Effector memory CD8-positive, alpha-beta T cell (primary cell): ENCODE data around the gene C5AR1.
"Not testable (repeated sequence)": the region's sequence is repeated elsewhere in the genome, so short reads cannot be mapped to it uniquely, and the experiment has no call there.

Source experiments
- ATAC-seq: fragments of 150-1000 bp; cut with Tn5 transposase; replicated peaks from 2 replicates; pipeline ENCODE4 v1.10.0; 2021; ENCODE audit warnings: mild to moderate bottlenecking, moderate library complexity
- DNase-seq, 3 experiments: peaks; one replicate each; pipeline ENCODE4 v3.0.0; 2021
- H3K27ac Mint-ChIP-seq, 2 donors: one replicate each; pipeline ENCODE4 v1.8.0; 2022; ENCODE audit warnings: mild to moderate bottlenecking in 2 of 2, mixed read lengths in 2 of 2, moderate library complexity in 2 of 2
- H3K27me3 Mint-ChIP-seq, 2 donors: one replicate each; pipeline ENCODE4 v1.8.0; 2022; ENCODE audit warnings: mixed read lengths in 2 of 2
- H3K36me3 Mint-ChIP-seq: one replicate; pipeline ENCODE4 v1.8.0; 2022; ENCODE audit warnings: mild to moderate bottlenecking, moderate library complexity, mixed read lengths; ENCODE audit not compliant: insufficient read depth
- H3K4me1 Mint-ChIP-seq, 2 donors: one replicate each; pipeline ENCODE4 v1.8.0; 2022; ENCODE audit warnings: low read depth in 2 of 2, mixed read lengths in 2 of 2
- H3K4me3 Mint-ChIP-seq, 2 donors: one replicate each; pipeline ENCODE4 v1.8.0; 2022; ENCODE audit warnings: mild to moderate bottlenecking in 2 of 2, mixed read lengths in 2 of 2, moderate library complexity in 2 of 2
- H3K9me3 Mint-ChIP-seq, 2 donors: one replicate each; pipeline ENCODE4 v1.8.0; 2022; ENCODE audit warnings: mixed read lengths in 2 of 2

Gene C5AR1

GRCh38 chr19:47324502-47324901, 14.8 kb downstream of the C5AR1 start:
- peaks cover 35 to 65% of the 10 kb centered on the region in 2 donors for H3K27me3 Mint-ChIP-seq
- H3K9me3 Mint-ChIP-seq, result no peaks in the 10 kb centered on the region
- peak overlapping the region in 1 of 2 donors; percentile 79 for H3K27ac Mint-ChIP-seq
- no peak overlapping the region for H3K4me3 Mint-ChIP-seq
- H3K36me3 Mint-ChIP-seq, result no peaks in the 10 kb centered on the region
- no peaks in the 10 kb centered on the region for H3K4me1 Mint-ChIP-seq
- DNase-seq (no peak), ATAC-seq (no peak)

GRCh38 chr19:47330466-47330869, 20.8 kb downstream of the C5AR1 start:
- H3K27me3 Mint-ChIP-seq, result peaks cover 6 to 25% of the 10 kb centered on the region in 2 donors
- DNase-seq (no peak), ATAC-seq (no peak)
- H3K4me3 Mint-ChIP-seq, result no peak overlapping the region
- H3K36me3 Mint-ChIP-seq, result peaks cover 4% of the 10 kb centered on the region
- peak overlapping the region in 1 of 2 donors; percentile 56 for H3K27ac Mint-ChIP-seq
- no peaks in the 10 kb centered on the region for H3K9me3 Mint-ChIP-seq
- H3K4me1 Mint-ChIP-seq, result peaks cover 0 to 4% of the 10 kb centered on the region in 2 donors

GRCh38 chr19:47331490-47331889, 21.8 kb downstream of the C5AR1 start:
- Mint-ChIP-seq H3K4me1 (peaks cover 3 to 7% of the 10 kb centered on the region in 2 donors), H3K4me3 (no peak overlapping the region), H3K9me3 (no peaks in the 10 kb centered on the region), H3K27me3 (peaks cover 6 to 15% of the 10 kb centered on the region in 2 donors), H3K27ac (no peak overlapping the region), H3K36me3 (peaks cover 4% of the 10 kb centered on the region)
- DNase-seq (no peak), ATAC-seq (no peak)

GRCh38 chr19:47331931-47332547, 22.4 kb downstream of the C5AR1 start, which contains the start of gene C5AR2:
Gene C5AR2, plus strand, starts transcription at chr19:47332175. Its CDS starts 8,625 bp downstream, at chr19:47340800.
- Mint-ChIP-seq H3K9me3 (no peaks in the 10 kb centered on the region), H3K27ac (no peak within 1 kb of the TSS), H3K36me3 (peaks cover 4% of the 10 kb centered on the region), H3K4me3 (no peak within 1 kb of the TSS), H3K27me3 (peaks cover 6 to 10% of the 10 kb centered on the region in 2 donors), H3K4me1 (peaks cover 7 to 11% of the 10 kb centered on the region in 2 donors)
- ATAC-seq (no peak), DNase-seq (no peak)

GRCh38 chr19:47336765-47337718, 27.4 kb downstream of the C5AR1 start:
- Mint-ChIP-seq H3K4me3 (peak overlapping the region; percentile 53 to 75), H3K4me1 (peaks cover 9 to 12% of the 10 kb centered on the region in 2 donors), H3K27ac (peak overlapping the region; percentile 86 to 94), H3K27me3 (peaks cover 6 to 10% of the 10 kb centered on the region in 2 donors)
- H3K9me3 Mint-ChIP-seq, H3K36me3 Mint-ChIP-seq, DNase-seq: not testable (repeated sequence)
- peak; percentile 75 for ATAC-seq

- ATAC-seq (no peak), DNase-seq (no peak)
- Mint-ChIP-seq H3K9me3 (peaks cover 0 to 4% of the 10 kb centered on the region in 2 donors), H3K4me3 (no peak overlapping the region), H3K36me3 (no peaks in the 10 kb centered on the region), H3K4me1 (peaks cover 9 to 12% of the 10 kb centered on the region in 2 donors), H3K27me3 (peaks cover 0 to 4% of the 10 kb centered on the region in 2 donors), H3K27ac (no peak overlapping the region)
Observed at GRCh38 chr19:47339196-47339880, 29.7 kb downstream of the C5AR1 start.

- no peak overlapping the region for H3K27ac Mint-ChIP-seq
- H3K4me1 Mint-ChIP-seq, result peaks cover 8 to 9% of the 10 kb centered on the region in 2 donors
- DNase-seq (no peak), ATAC-seq (no peak)
- no peak overlapping the region for H3K4me3 Mint-ChIP-seq
- peaks cover 0 to 4% of the 10 kb centered on the region in 2 donors for H3K27me3 Mint-ChIP-seq
- H3K9me3 Mint-ChIP-seq, result peaks cover 0 to 4% of the 10 kb centered on the region in 2 donors
- H3K36me3 Mint-ChIP-seq, result no peaks in the 10 kb centered on the region
Observed at GRCh38 chr19:47340477-47341208, 31.0 kb downstream of the C5AR1 start.

- Mint-ChIP-seq H3K27me3 (peaks cover 0 to 4% of the 10 kb centered on the region in 2 donors), H3K27ac (no peak overlapping the region), H3K9me3 (peaks cover 0 to 4% of the 10 kb centered on the region in 2 donors), H3K36me3 (no peaks in the 10 kb centered on the region), H3K4me1 (peaks cover 3% of the 10 kb centered on the region in 2 donors), H3K4me3 (no peak overlapping the region)
- ATAC-seq, result no peak
- DNase-seq, result no peak
Observed at GRCh38 chr19:47341734-47342133, 32.1 kb downstream of the C5AR1 start.

GRCh38 chr19:47343194-47343802, 33.6 kb downstream of the C5AR1 start:
- Mint-ChIP-seq H3K27ac (no peak overlapping the region), H3K27me3 (peaks cover 0 to 4% of the 10 kb centered on the region in 2 donors), H3K4me1 (no peaks in the 10 kb centered on the region), H3K9me3 (peaks cover 0 to 4% of the 10 kb centered on the region in 2 donors), H3K4me3 (no peak overlapping the region), H3K36me3 (no peaks in the 10 kb centered on the region)
- ATAC-seq (no peak), DNase-seq (no peak)

- no peak for DNase-seq
- Mint-ChIP-seq H3K9me3 (peaks cover 0 to 4% of the 10 kb centered on the region in 2 donors), H3K36me3 (peaks cover 6% of the 10 kb centered on the region)
Observed at GRCh38 chr19:47344425-47344824, 34.8 kb downstream of the C5AR1 start.

GRCh38 chr19:47346024-47346423, 36.4 kb downstream of the C5AR1 start:
- not testable (repeated sequence) for H3K9me3 Mint-ChIP-seq, H3K36me3 Mint-ChIP-seq, H3K27ac Mint-ChIP-seq

More at GRCh38 chr19:47344425-47344824, 34.8 kb downstream of the C5AR1 start:
- Mint-ChIP-seq H3K27ac (no peak overlapping the region), H3K4me1 (peaks cover 5 to 8% of the 10 kb centered on the region in 2 donors), H3K4me3 (no peak overlapping the region), H3K27me3 (peaks cover 0 to 4% of the 10 kb centered on the region in 2 donors)
- no peak for ATAC-seq

More at GRCh38 chr19:47346024-47346423, 36.4 kb downstream of the C5AR1 start:
- not testable (repeated sequence) for ATAC-seq, H3K4me3 Mint-ChIP-seq, H3K27me3 Mint-ChIP-seq, DNase-seq
- peaks cover 18 to 19% of the 10 kb centered on the region in 2 donors for H3K4me1 Mint-ChIP-seq
